Neural cell (in vitro differentiated cells): ENCODE data around the gene KIF23.

Source experiments
- CTCF ChIP-seq: fragments of 450-650 bp; IDR thresholded peaks from 2 replicates; pipeline ENCODE4 v1.5.1; 2014; ENCODE audit warnings: antibody characterized with exemption, mild to moderate bottlenecking, moderate library complexity; ENCODE audit not compliant: poor library complexity, severe bottlenecking
- MXI1 ChIP-seq: fragments of 450-650 bp; conservative IDR thresholded peaks from 2 replicates; pipeline ENCODE4 v1.6.1; 2014; ENCODE audit warnings: antibody characterized with exemption, mild to moderate bottlenecking; ENCODE audit not compliant: poor library complexity, severe bottlenecking
- REST ChIP-seq: IDR thresholded peaks from 2 replicates; pipeline ENCODE4 v1.6.1; 2012; ENCODE audit warnings: borderline replicate concordance

GRCh38 chr15:69459066-69459465 lies 44.9 kb downstream of the KIF23 start:
- TF ChIP-seq REST, result no peak
- no peak for TF ChIP-seq CTCF
- no peak for TF ChIP-seq MXI1
